Cardiac muscle cell (in vitro differentiated cells and primary cell): ENCODE results near the gene ABL2. TPM values are rescaled to one million over a fixed set of nuclear protein-coding genes. Genes with fewer than 3 reads are reported as not detected.
"Not testable (repeated sequence)": the region's sequence is repeated elsewhere in the genome, so short reads cannot be mapped to it uniquely, and the experiment has no call there.

Source experiments
- DNase-seq, 2 donors: peaks; one replicate each; pipeline versions ENCODE4 v3.0.0 to v3.0.0-alpha.2; 2010 to 2017; ENCODE audit warnings: low read depth in 1 of 2, low spot score in 1 of 2
- H3K27ac ChIP-seq: fragments of 200-600 bp; sonication (generic); 2 replicates; pipeline ENCODE4 v1.5.1; 2016
- H3K27me3 ChIP-seq: fragments of 200-600 bp; sonication (generic); 2 replicates; pipeline ENCODE4 v1.6.0; 2016; ENCODE audit warnings: control low read depth
- H3K36me3 ChIP-seq: fragments of 200-600 bp; sonication (generic); 2 replicates; pipeline ENCODE4 v1.5.1; 2016; ENCODE audit warnings: control low read depth
- H3K4me1 ChIP-seq: fragments of 200-600 bp; sonication (generic); 2 replicates; pipeline ENCODE4 v1.8.1; 2017; ENCODE audit warnings: low read depth, mild to moderate bottlenecking, mixed run types
- H3K4me3 ChIP-seq: fragments of 200-600 bp; sonication (generic); 2 replicates; pipeline ENCODE4 v1.5.1; 2016; ENCODE audit warnings: mild to moderate bottlenecking
- H3K9me3 ChIP-seq: fragments of 200-600 bp; sonication (generic); 2 replicates; pipeline ENCODE4 v1.5.1; 2017; ENCODE audit warnings: low read depth, mild to moderate bottlenecking, control low read depth
- CTCF ChIP-seq: IDR thresholded peaks from 2 replicates; pipeline ENCODE4 v1.5.1; 2012; ENCODE audit warnings: low read depth, mild to moderate bottlenecking, low read length
- polyA plus RNA-seq: library from polyadenylated mRNA; unstranded; fragments of >200 nt; fragmentation: Nextera tagmentation; extraction: Ambion mirVana; gene quantifications from 2 replicates; pipeline ENCODE4 v1.2.1, GENCODE V29; 2016
- total RNA-seq: library from RNA; depleted of rRNA; stranded (reverse); fragments of >200 nt; gene quantifications from 2 replicates; pipeline ENCODE4 v1.2.3, GENCODE V29; 2016

ABL2 gene
- total and polyA plus RNA-seq, 2 experiments from 2014 or later: 6.9 to 13.5 TPM

- H3K27me3 ChIP-seq: no peaks in the 10 kb centered on the region
Observed at GRCh38 chr1:179197690-179198297, 31.7 kb downstream of the ABL2 start.

GRCh38 chr1:179195857-179196256 lies 33.6 kb downstream of the ABL2 start:
- not testable (repeated sequence) for H3K27me3 ChIP-seq

More at GRCh38 chr1:179197690-179198297, 31.7 kb downstream of the ABL2 start:
- Histone ChIP-seq H3K4me3 (no peak overlapping the region), H3K27ac (peak overlapping the region; percentile 17), H3K4me1 (peaks cover 5% of the 10 kb centered on the region), H3K36me3 (no peaks in the 10 kb centered on the region), H3K9me3 (no peaks in the 10 kb centered on the region)
- no peak for TF ChIP-seq CTCF
- peak in 1 of 2 donors; percentile 11 for DNase-seq

GRCh38 chr1:179195376-179195775 lies 34.1 kb downstream of the ABL2 start:
- Histone ChIP-seq H3K9me3 (no peaks in the 10 kb centered on the region), H3K27me3 (no peaks in the 10 kb centered on the region), H3K4me1 (peaks cover 5% of the 10 kb centered on the region), H3K4me3 (no peak overlapping the region), H3K36me3 (no peaks in the 10 kb centered on the region), H3K27ac (no peak overlapping the region)
- DNase-seq: no peak
- TF ChIP-seq CTCF: no peak

More at GRCh38 chr1:179195857-179196256, 33.6 kb downstream of the ABL2 start:
- not testable (repeated sequence) for DNase-seq, H3K36me3 ChIP-seq, H3K4me3 ChIP-seq, H3K9me3 ChIP-seq, H3K27ac ChIP-seq, H3K4me1 ChIP-seq

GRCh38 chr1:179194068-179194537 lies 35.4 kb downstream of the ABL2 start:
- peaks cover 5% of the 10 kb centered on the region for H3K4me1 ChIP-seq
- no peak for TF ChIP-seq CTCF
- H3K27ac ChIP-seq: no peak overlapping the region
- H3K9me3 ChIP-seq: no peaks in the 10 kb centered on the region
- no peak for DNase-seq
- H3K27me3 ChIP-seq: no peaks in the 10 kb centered on the region
- no peaks in the 10 kb centered on the region for H3K36me3 ChIP-seq
- no peak overlapping the region for H3K4me3 ChIP-seq

GRCh38 chr1:179190861-179191260 lies 38.6 kb downstream of the ABL2 start:
- H3K27ac ChIP-seq: no peak overlapping the region
- no peaks in the 10 kb centered on the region for H3K27me3 ChIP-seq
- DNase-seq: peak in 1 of 2 donors; percentile 77
- no peaks in the 10 kb centered on the region for H3K9me3 ChIP-seq
- no peaks in the 10 kb centered on the region for H3K36me3 ChIP-seq
- no peak overlapping the region for H3K4me3 ChIP-seq
- no peak for TF ChIP-seq CTCF
- H3K4me1 ChIP-seq: no peaks in the 10 kb centered on the region

GRCh38 chr1:179187735-179188471 lies 41.6 kb downstream of the ABL2 start:
- no peaks in the 10 kb centered on the region for H3K36me3 ChIP-seq
- no peaks in the 10 kb centered on the region for H3K4me1 ChIP-seq
- H3K27me3 ChIP-seq: no peaks in the 10 kb centered on the region
- TF ChIP-seq CTCF: no peak
- no peak for DNase-seq
- H3K27ac ChIP-seq: no peak overlapping the region
- H3K9me3 ChIP-seq: no peaks in the 10 kb centered on the region
- H3K4me3 ChIP-seq: no peak overlapping the region
